ENCODE results near the gene JUNB. TPM values are rescaled to one million over a fixed set of nuclear protein-coding genes. Genes with fewer than 3 reads are reported as not detected.

JUNB gene
- total RNA-seq, 1 experiment from 2014 or later: 6.6 TPM

DNA sequence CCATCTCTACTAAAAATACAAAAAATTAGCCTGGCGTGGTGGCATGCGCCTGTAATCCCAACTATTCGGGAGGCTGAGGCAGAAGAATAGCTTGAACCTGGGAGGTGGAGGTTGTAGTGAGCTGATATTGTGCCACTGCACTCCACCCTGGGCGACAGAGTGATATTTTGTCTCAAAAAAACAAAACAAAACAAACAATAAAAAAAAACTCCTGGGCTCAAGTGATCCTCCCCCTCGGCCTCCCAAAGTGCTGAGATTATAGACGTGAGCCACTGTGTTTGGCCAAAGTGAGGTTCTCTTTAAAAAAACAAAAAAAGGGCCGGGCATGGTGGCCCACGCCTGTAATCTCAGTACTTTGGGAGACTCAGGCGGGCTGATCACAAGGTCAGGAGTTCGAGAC, 3.8 kb upstream of the JUNB start:
- Mint-ChIP-seq H3K4me1 (peaks cover 24% of the 10 kb centered on the region), H3K9me3 (no peaks in the 10 kb centered on the region), H3K36me3 (no peaks in the 10 kb centered on the region), H3K4me3 (no peak overlapping the region), H3K27ac (no peak overlapping the region), H3K27me3 (ENCODE audit: low read depth) (peaks cover 15% of the 10 kb centered on the region)
- ATAC-seq (no peak), DNase-seq (ENCODE audit: low spot score) (no peak)
- TF ChIP-seq GABPB1 (CRISPR knock-in tag; IDR thresholded peaks at IDR 0.05): no peak
- TF ChIP-seq FOXK1 (CRISPR knock-in tag; IDR thresholded peaks at IDR 0.05): no peak
- no peak for TF ChIP-seq MYBL2 (CRISPR knock-in tag; IDR thresholded peaks at IDR 0.05)
- no peak for TF ChIP-seq ESRRA (CRISPR knock-in tag; IDR thresholded peaks at IDR 0.05; ENCODE audit: borderline replicate concordance)
- no peak for TF ChIP-seq TEAD4 (CRISPR knock-in tag; IDR thresholded peaks at IDR 0.05)
- no peak for TF ChIP-seq KAT7 (CRISPR knock-in tag; IDR thresholded peaks at IDR 0.05; ENCODE audit: borderline replicate concordance)
- TF ChIP-seq, protein P1, sequence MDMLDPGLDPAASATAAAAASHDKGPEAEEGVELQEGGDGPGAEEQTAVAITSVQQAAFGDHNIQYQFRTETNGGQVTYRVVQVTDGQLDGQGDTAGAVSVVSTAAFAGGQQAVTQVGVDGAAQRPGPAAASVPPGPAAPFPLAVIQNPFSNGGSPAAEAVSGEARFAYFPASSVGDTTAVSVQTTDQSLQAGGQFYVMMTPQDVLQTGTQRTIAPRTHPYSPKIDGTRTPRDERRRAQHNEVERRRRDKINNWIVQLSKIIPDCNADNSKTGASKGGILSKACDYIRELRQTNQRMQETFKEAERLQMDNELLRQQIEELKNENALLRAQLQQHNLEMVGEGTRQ (CRISPR knock-in tag; IDR thresholded peaks at IDR 0.05): no peak
- no peak for TF ChIP-seq PRRX2 (CRISPR knock-in tag; IDR thresholded peaks at IDR 0.05)
- no peak for TF ChIP-seq SOX15 (CRISPR knock-in tag; IDR thresholded peaks at IDR 0.05)
- TF ChIP-seq, protein P2, sequence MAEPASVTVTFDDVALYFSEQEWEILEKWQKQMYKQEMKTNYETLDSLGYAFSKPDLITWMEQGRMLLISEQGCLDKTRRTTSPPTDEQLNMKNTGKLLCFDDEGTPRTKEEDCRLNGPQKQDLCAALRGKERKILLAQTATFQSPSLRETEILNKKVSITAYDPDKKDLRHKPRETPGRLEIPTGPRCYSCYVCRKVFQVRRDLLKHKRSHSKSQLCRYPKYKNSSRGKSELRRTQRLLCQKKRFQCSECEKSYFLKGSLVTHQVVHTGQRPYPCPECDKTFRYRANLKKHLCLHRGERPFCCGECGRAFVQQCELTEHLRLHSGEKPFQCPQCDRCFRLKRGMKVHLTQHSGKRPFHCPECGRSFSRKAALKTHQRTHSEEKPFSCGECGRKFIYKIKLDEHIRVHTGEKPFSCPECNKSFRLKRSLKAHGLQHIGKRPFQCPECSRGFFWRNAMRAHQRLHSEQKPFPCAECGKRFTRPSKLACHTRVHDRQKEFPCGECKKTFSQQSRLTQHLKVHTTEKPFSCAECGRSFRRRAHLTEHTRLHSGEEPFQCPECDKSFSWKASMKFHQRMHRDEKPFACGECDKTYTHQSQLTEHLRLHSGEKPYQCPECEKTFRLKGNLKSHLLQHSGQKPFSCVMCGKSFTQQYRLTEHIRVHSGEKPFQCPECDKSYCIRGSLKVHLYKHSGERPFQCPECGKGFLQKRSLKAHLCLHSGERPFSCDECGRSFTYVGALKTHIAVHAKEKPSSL (CRISPR knock-in tag; conservative IDR thresholded peaks at IDR 0.05): no peak
- no peak for TF ChIP-seq USF1 (CRISPR knock-in tag; IDR thresholded peaks at IDR 0.05)
- ChIA-PET POLR2A (interaction anchor here (1.3 kb wide), 1 partner anchor 9 kb away, joined by 4 read pairs; no protein-coding TSS in a partner anchor), CTCF (interaction anchor here (1.0 to 3.4 kb wide), 4 partner anchors 9 to 64 kb away, joined by 3 to 29 read pairs (median 7); no protein-coding TSS in a partner anchor)

GRCh38 chr19:12788042-12788681, 3.1 kb upstream of the JUNB start:
- no peak overlapping the region; the same call in 1 of the 2 replicates for H3K4me3 Mint-ChIP-seq
- H3K4me1 Mint-ChIP-seq: peaks cover 25% of the 10 kb centered on the region
- ChIA-PET POLR2A (interaction anchor here (1.3 to 1.7 kb wide), 4 partner anchors 10 to 22 kb away, joined by 3 to 5 read pairs (median 4); no protein-coding TSS in a partner anchor), CTCF (interaction anchor here (0.6 to 3.4 kb wide), 10 partner anchors 8 to 97 kb away, joined by 3 to 29 read pairs (median 6); partner anchors contain the start of gene HOOK2)
- DNase-seq (ENCODE audit: low spot score): no peak
- peaks cover 22% of the 10 kb centered on the region for H3K27me3 Mint-ChIP-seq (ENCODE audit: low read depth)
- H3K9me3 Mint-ChIP-seq: no peaks in the 10 kb centered on the region
- H3K27ac Mint-ChIP-seq: no peak overlapping the region
- H3K36me3 Mint-ChIP-seq: no peaks in the 10 kb centered on the region
- no peak for ATAC-seq
- TF ChIP-seq TP53 (CRISPR knock-in tag; IDR thresholded peaks at IDR 0.05) (no peak), MLX (CRISPR knock-in tag; IDR thresholded peaks at IDR 0.05) (no peak), ELF4 (CRISPR knock-in tag; IDR thresholded peaks at IDR 0.05; ENCODE audit: low read depth) (no peak), STAT6 (CRISPR knock-in tag; conservative IDR thresholded peaks at IDR 0.05; ENCODE audit: low read depth) (no peak), ZNF671 (CRISPR knock-in tag; IDR thresholded peaks at IDR 0.05) (no peak), OVOL2 (CRISPR knock-in tag; IDR thresholded peaks at IDR 0.05; ENCODE audit: borderline replicate concordance) (no peak), NR1H2 (CRISPR knock-in tag; IDR thresholded peaks at IDR 0.05) (no peak), ZNF396 (CRISPR knock-in tag; IDR thresholded peaks at IDR 0.05; ENCODE audit: borderline replicate concordance) (no peak), KAT7 (CRISPR knock-in tag; IDR thresholded peaks at IDR 0.05; ENCODE audit: borderline replicate concordance) (no peak)
- TF ChIP-seq, protein P3, sequence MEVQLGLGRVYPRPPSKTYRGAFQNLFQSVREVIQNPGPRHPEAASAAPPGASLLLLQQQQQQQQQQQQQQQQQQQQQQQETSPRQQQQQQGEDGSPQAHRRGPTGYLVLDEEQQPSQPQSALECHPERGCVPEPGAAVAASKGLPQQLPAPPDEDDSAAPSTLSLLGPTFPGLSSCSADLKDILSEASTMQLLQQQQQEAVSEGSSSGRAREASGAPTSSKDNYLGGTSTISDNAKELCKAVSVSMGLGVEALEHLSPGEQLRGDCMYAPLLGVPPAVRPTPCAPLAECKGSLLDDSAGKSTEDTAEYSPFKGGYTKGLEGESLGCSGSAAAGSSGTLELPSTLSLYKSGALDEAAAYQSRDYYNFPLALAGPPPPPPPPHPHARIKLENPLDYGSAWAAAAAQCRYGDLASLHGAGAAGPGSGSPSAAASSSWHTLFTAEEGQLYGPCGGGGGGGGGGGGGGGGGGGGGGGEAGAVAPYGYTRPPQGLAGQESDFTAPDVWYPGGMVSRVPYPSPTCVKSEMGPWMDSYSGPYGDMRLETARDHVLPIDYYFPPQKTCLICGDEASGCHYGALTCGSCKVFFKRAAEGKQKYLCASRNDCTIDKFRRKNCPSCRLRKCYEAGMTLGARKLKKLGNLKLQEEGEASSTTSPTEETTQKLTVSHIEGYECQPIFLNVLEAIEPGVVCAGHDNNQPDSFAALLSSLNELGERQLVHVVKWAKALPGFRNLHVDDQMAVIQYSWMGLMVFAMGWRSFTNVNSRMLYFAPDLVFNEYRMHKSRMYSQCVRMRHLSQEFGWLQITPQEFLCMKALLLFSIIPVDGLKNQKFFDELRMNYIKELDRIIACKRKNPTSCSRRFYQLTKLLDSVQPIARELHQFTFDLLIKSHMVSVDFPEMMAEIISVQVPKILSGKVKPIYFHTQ (CRISPR knock-in tag; IDR thresholded peaks at IDR 0.05): no peak
- TF ChIP-seq, protein P2 (CRISPR knock-in tag; conservative IDR thresholded peaks at IDR 0.05): no peak

All from WTC11 (cell line).